ENCODE results near the gene NUPR1.
A peak's percentile ranks its signal among the peaks of the same experiment; 100 is the strongest.
"Not testable (repeated sequence)": the region's sequence is repeated elsewhere in the genome, so short reads cannot be mapped to it uniquely, and the experiment has no call there.

NUPR1 gene

GRCh38 chr16:28497861-28498599 is 40.7 kb downstream of the NUPR1 start:
- DNase-seq (ENCODE audit: low spot score) = no peak

DNA sequence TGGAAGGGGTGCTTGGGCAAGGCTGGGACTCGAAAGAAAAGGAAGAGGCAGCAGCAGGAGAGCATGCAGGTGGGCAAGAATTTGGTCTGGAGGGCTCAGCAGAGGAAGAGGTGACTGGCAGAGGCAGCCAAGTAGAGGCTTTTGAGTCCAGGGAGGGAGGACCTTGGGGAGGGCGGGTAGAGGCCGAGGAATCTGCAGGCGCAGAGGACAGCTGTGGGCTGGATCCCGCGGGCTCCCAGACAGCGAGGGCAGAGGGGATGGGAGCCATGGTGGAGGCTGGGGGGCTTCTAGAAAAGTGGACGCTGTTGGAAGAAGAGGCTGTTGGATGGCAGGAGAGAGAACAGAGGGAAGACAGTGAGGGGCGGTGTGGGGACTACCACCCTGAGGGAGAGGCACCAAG is 41.4 kb downstream of the NUPR1 start:
- no peak for DNase-seq (ENCODE audit: low spot score)

DNA sequence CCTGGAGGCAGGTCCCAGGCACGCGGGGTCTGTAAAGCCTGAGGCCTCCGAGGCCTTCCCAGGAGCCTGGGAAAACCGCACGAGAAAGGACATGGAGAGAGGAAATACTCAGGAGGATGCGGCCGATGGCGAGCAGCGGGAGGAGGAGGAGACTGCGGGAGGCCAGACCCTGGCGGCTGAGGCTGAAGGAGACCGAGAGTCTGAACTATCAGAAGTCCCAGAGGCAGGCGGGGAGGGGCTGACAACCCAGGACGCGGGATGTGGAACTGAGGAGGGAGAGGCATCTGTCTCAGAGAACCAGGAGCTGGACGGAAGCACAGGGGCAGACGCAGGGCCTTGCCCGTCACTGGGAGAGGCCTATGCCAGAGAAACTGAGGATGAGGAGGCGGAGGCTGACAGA is 41.9 kb downstream of the NUPR1 start:
- DNase-seq (ENCODE audit: low spot score) = no peak

- DNase-seq (ENCODE audit: low spot score) = no peak
These were observed 42.7 kb downstream of the NUPR1 start for GRCh38 chr16:28495795-28496749.

DNA sequence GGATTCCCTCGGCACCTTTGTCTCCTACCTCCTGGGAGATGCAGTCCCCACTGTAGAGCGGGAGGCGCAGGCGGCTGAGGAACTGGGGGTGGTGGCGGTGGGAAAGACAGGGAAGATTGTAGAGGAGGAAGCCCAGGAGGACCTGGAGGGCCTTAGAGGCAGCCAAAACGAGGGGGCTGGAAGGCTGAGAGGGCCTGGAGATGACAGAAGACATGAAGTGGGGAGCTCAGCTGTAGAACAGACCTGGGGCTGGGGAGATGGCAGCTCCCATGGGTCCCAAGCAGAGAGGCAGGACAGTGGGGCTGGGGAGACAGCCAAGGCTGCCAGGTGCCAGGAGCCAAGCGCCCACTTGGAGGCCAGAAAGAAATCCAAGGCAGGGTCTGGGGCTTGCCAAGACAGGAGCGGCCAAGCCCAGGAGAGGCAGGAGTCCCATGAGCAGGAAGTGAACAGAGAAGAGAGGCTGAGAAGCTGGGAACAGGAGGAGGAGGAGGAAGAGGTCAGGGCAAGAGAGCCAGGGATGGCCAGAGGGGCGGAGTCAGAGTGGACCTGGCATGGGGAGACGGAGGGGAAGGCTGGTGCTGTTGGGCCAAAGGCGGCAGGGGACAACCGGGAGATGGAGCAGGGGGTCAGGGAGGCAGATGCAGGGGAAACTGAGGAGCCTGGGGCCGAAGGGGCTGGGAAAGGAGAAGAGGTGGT is 43.5 kb downstream of the NUPR1 start:
- DNase-seq (ENCODE audit: low spot score) = no peak

DNA sequence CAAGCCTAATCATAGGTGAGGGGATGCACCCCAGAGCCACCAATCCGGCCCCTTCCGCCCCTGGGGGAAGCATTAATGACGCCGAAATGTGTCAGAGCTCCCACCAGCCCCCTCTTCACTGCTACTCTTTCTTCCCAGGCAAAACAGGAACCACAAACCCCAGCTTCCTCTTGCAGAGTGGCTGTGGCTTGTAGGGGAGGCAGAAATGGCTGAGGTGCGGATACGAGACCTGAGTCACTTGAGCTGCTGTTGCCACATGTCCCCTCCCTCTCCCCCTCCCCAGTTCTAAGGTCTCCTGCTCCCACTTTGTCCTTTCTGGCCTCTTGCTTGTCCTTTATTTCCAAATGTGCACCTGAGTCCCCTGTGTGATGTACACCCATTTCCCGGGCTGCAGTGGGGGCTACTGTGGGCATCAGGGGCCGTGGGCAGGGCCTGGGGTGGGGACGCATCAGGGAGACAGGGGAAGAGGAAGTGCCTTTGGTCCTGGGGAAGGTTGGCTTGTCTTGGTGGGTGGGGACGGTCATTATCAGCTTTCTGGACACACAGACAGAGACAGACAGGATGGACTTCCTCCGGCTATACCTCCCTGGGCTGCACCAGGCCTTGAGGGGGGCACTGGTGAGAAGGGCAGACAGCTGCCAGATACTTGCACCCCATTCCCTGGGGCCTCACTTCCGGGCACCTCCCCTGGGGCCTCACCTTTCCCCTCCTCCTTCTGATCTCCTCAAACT is 44.5 kb downstream of the NUPR1 start, which contains the start of gene APOBR:
Gene APOBR (plus strand): TSS at position 523 of the 731 bp plus-strand sequence. CDS start 39 bp downstream, at position 562.
- DNase-seq (ENCODE audit: low spot score) = no peak

- DNase-seq (ENCODE audit: low spot score) = no peak
These were observed 46.3 kb downstream of the NUPR1 start for GRCh38 chr16:28492511-28492910.

GRCh38 chr16:28491970-28492474 is 46.8 kb downstream of the NUPR1 start, which contains the start of gene CLN3:
Gene CLN3 (minus strand): TSS chr16:28492074. CDS start chr16:28491759, 315 bp downstream.
- peak; percentile 83 for DNase-seq (ENCODE audit: low spot score)

DNA sequence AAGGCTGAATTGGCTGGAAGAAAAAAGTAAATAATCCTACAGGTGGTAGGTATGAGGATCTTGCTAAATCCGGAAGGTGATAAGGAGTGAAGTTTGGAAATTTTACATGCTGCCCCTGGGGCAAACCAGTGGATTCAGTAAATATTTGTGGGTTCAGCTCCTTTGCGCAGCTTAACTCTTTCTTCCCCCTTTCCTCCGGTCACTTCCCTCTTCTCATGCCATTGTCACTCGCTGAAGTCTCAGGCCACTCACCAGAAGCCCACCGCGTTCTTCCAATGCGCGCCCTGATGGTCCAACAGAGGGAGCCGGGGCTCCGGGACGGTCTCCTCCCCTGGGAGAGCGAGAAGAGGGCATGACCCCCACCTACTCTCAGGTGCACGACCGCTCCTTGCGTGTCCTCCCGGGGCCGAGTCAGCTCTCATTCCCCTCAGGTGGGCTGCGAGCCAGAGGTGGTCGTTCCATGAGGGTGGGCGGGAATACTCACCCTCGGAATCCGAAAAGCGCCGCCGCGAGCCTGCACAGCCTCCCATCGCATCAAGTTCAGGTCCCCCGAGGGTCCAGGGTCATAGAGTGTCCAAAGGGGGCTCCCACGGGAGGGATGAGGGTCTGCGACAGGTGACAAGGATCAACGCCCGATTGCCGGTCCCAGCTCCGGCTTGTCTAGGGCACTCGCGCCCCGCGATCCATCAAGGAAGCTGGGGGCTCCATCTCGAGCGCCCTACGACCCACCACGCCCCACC is 47.4 kb downstream of the NUPR1 start:
- no peak for DNase-seq (ENCODE audit: low spot score)

DNA sequence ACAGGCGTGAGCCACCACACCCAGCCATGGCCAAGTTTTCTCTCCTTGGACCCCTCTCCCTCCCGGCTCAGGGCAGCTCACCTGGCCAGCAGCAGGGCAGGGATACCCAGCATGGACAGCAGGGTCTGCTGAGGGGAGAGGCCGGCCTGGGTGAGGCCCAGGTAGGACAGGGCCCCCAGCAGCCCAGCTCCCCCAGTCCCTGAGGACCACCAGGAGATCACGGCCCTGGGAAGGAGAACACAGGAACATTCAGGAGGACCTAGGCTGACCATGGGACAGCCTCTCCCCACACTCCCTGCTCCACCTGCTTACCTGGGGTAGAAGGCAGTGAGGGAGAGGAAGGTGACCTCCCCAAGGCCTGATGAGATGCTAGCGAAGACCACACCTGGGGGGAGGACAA is 52.5 kb downstream of the NUPR1 start:
- no peak for DNase-seq (ENCODE audit: low spot score)

DNA sequence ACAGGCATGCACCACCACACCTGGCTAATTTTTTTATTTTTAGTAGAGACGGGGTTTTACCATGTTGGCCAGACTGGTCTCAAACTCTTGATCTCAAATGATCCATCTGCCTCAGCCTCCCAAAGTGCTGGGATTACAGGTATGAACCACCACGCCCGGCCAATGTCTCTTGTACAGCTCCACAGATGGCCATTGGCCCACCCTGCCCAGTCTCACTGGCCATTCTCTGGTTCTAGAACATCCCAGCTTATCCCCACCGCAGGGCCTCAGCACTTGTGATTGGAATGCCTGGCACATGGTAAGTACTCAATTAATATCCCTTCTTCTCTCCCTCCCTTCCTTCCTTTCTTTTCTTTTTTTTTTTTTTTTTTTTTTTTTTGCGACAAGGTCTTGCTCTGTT is 55.4 kb downstream of the NUPR1 start:
- DNase-seq (ENCODE audit: low spot score) = not testable (repeated sequence)
